ENCODE results near the gene ARL2BP.

GRCh38 chr16:57283959-57284208, 38.8 kb downstream of the ARL2BP start:
- TF ChIP-seq CTCF (IDR thresholded peaks at IDR 0.05) (no peak), POLR2A (IDR thresholded peaks at IDR 0.05) (no peak)

All from esophagus squamous epithelium (tissue), 4 donors.